HG03571 (cell line): Measurements from ENCODE around the gene CIAO2A.
"Not testable (repeated sequence)": the region's sequence is repeated elsewhere in the genome, so short reads cannot be mapped to it uniquely, and the experiment has no call there.

Experiments
- ATAC-seq: cut with Tn5 transposase; IDR thresholded peaks from one replicate; pipeline ENCODE4 v1.9.1; 2021; ENCODE audit not compliant: unreplicated experiment

CIAO2A gene

GRCh38 chr15:64072812-64073211 is 20.8 kb downstream of the CIAO2A start:
- ATAC-seq: no peak

- no peak for ATAC-seq
These were observed 21.5 kb downstream of the CIAO2A start for GRCh38 chr15:64071931-64072765.

- no peak for ATAC-seq
These were observed 22.4 kb downstream of the CIAO2A start for GRCh38 chr15:64070965-64071851.

GRCh38 chr15:64070106-64070505 is 23.5 kb downstream of the CIAO2A start:
- no peak for ATAC-seq

GRCh38 chr15:64068133-64068532 is 25.5 kb downstream of the CIAO2A start:
- ATAC-seq: no peak

- no peak for ATAC-seq
These were observed 26.0 kb downstream of the CIAO2A start for GRCh38 chr15:64067564-64068030.

GRCh38 chr15:64066451-64066850 is 27.2 kb downstream of the CIAO2A start:
- ATAC-seq: no peak

GRCh38 chr15:64060716-64061115 is 32.9 kb downstream of the CIAO2A start:
- no peak for ATAC-seq

- not testable (repeated sequence) for ATAC-seq
These were observed 34.5 kb downstream of the CIAO2A start for GRCh38 chr15:64059104-64059503.

GRCh38 chr15:64058279-64058678 is 35.4 kb downstream of the CIAO2A start:
- no peak for ATAC-seq

GRCh38 chr15:64053674-64054073 is 40.0 kb downstream of the CIAO2A start:
- ATAC-seq: not testable (repeated sequence)

- no peak for ATAC-seq
These were observed 40.6 kb downstream of the CIAO2A start for GRCh38 chr15:64052925-64053491.

GRCh38 chr15:64051407-64052259 is 42.0 kb downstream of the CIAO2A start:
- ATAC-seq: no peak

GRCh38 chr15:64051093-64051402 is 42.6 kb downstream of the CIAO2A start:
- no peak for ATAC-seq

GRCh38 chr15:64050281-64051092 is 43.2 kb downstream of the CIAO2A start:
- ATAC-seq: no peak

GRCh38 chr15:64048781-64049460 is 44.7 kb downstream of the CIAO2A start:
- ATAC-seq: no peak

- no peak for ATAC-seq
These were observed 47.1 kb downstream of the CIAO2A start, which contains the start of gene DAPK2 for GRCh38 chr15:64046421-64047153. TSS of gene DAPK2 (minus strand) at chr15:64046485. CDS start at chr15:64040261, 6,224 bp downstream.

- no peak for ATAC-seq
These were observed 47.7 kb downstream of the CIAO2A start for GRCh38 chr15:64045774-64046420.
